IMR-90 (cell line): ENCODE data around the gene TRAF3. TPM values are rescaled to one million over a fixed set of nuclear protein-coding genes. Genes with fewer than 3 reads are reported as not detected.

Experiments
- ATAC-seq: fragments of 200-7000 bp; cut with Tn5 transposase; 2 replicates; pipeline ENCODE4 v1.9.1; 2020; ENCODE audit warnings: low read depth, mild to moderate bottlenecking, moderate library complexity
- BruUV-seq: library from RNA; stranded (reverse); fragments of 400-500 nt; replicated peaks from 2 replicates; lab custom pipeline; 2021; lab: Mats Ljungman, UMichigan
- CTCF ChIA-PET: fragments of 300-600 bp; formaldehyde crosslinking; extraction: SDS; loops from one replicate; lab custom pipeline; 2021; ENCODE audit warnings: antibody characterized with exemption; lab: Yijun Ruan, JAX
- POLR2A ChIA-PET: fragments of 300-600 bp; sonication (Branson Sonifier 250); formaldehyde crosslinking; loops from one replicate; lab custom pipeline; 2022; ENCODE audit warnings: antibody characterized with exemption; ENCODE audit not compliant: unreplicated experiment; lab: Charles Lee
- DNase-seq: peaks from one replicate; pipeline ENCODE4 v3.0.0; 2013
- H2AFZ ChIP-seq: replicated peaks from 2 replicates; pipeline ENCODE3; 2013; ENCODE audit warnings: low read length, mild to moderate bottlenecking; ENCODE audit not compliant: poor library complexity
- H2AK5ac ChIP-seq: 2 replicates; pipeline ENCODE4 v1.6.1; 2013; ENCODE audit warnings: low read depth, low read length, inconsistent platforms
- H2AK9ac ChIP-seq: replicated peaks from 2 replicates; pipeline ENCODE3; 2013; ENCODE audit warnings: mild to moderate bottlenecking, low read depth, low read length, moderate library complexity; ENCODE audit not compliant: poor library complexity
- H2BK120ac ChIP-seq: 2 replicates; pipeline ENCODE4 v1.6.1; 2013; ENCODE audit warnings: low read depth, low read length, inconsistent platforms
- H2BK15ac ChIP-seq: 3 replicates; pipeline ENCODE4 v1.6.1; 2013; ENCODE audit warnings: low read depth, low read length, inconsistent platforms
- H2BK20ac ChIP-seq: 2 replicates; pipeline ENCODE4 v1.6.1; 2013; ENCODE audit warnings: low read depth, mild to moderate bottlenecking, inconsistent platforms, low read length, moderate library complexity
- H2BK5ac ChIP-seq: 2 replicates; pipeline ENCODE4 v1.6.1; 2013; ENCODE audit warnings: mild to moderate bottlenecking, low read depth, low read length, inconsistent platforms; ENCODE audit not compliant: poor library complexity, severe bottlenecking
- H3K14ac ChIP-seq: replicated peaks from 2 replicates; pipeline ENCODE4 v1.6.1; 2013; ENCODE audit warnings: low read depth, low read length, inconsistent platforms
- H3K18ac ChIP-seq: 2 replicates; pipeline ENCODE4 v1.6.1; 2013; ENCODE audit warnings: low read depth, low read length, control low read depth
- H3K23ac ChIP-seq: 2 replicates; pipeline ENCODE4 v1.6.1; 2013; ENCODE audit warnings: low read depth, low read length, inconsistent platforms
- H3K27ac ChIP-seq: 2 replicates; pipeline ENCODE4 v1.5.1; 2013; ENCODE audit warnings: mild to moderate bottlenecking, control low read depth, low read length; ENCODE audit not compliant: insufficient read depth
- H3K27me3 ChIP-seq: 2 replicates; pipeline ENCODE4 v1.6.1; 2013; ENCODE audit warnings: low read length; ENCODE audit not compliant: control insufficient read depth, insufficient read depth
- H3K36me3 ChIP-seq: 2 replicates; pipeline ENCODE4 v1.6.1; 2013; ENCODE audit warnings: low read length, mixed read lengths; ENCODE audit not compliant: control insufficient read depth, insufficient read depth
- H3K4ac ChIP-seq: 2 replicates; pipeline ENCODE4 v1.6.1; 2013; ENCODE audit warnings: low read depth, low read length, inconsistent platforms
- H3K4me1 ChIP-seq: 2 replicates; pipeline ENCODE4 v1.6.1; 2013; ENCODE audit warnings: low read length, mixed read lengths; ENCODE audit not compliant: control insufficient read depth, insufficient read depth
- H3K4me2 ChIP-seq: 2 replicates; pipeline ENCODE4 v1.6.1; 2013; ENCODE audit warnings: low read depth, mild to moderate bottlenecking, control low read depth, low read length, moderate library complexity
- H3K4me3 ChIP-seq: 2 replicates; pipeline ENCODE4 v1.5.1; 2013; ENCODE audit warnings: low read depth, mild to moderate bottlenecking, control low read depth, low read length, moderate library complexity; ENCODE audit not compliant: insufficient read depth
- H3K56ac ChIP-seq: 2 replicates; pipeline ENCODE4 v1.6.1; 2013; ENCODE audit warnings: low read length, inconsistent platforms; ENCODE audit not compliant: insufficient read depth; ENCODE audit errors: extremely low read depth
- H3K79me1 ChIP-seq, 2 experiments: 2 replicates each; pipeline ENCODE4 v1.6.1; 2013; ENCODE audit warnings: low read length in 2 of 2, inconsistent platforms in 1 of 2, low read depth in 1 of 2
- H3K9ac ChIP-seq: 2 replicates; pipeline ENCODE4 v1.6.1; 2013; ENCODE audit warnings: low read depth, low read length, control low read depth
- H3K9me1 ChIP-seq: 2 replicates; pipeline ENCODE4 v1.6.1; 2013; ENCODE audit warnings: low read length, inconsistent platforms; ENCODE audit not compliant: insufficient read depth
- H3K9me3 ChIP-seq: 2 replicates; pipeline ENCODE4 v1.6.1; 2013; ENCODE audit warnings: low read length; ENCODE audit not compliant: control insufficient read depth, insufficient read depth
- H4K20me1 ChIP-seq: 2 replicates; pipeline ENCODE4 v1.6.1; 2013; ENCODE audit warnings: low read length, inconsistent platforms; ENCODE audit not compliant: insufficient read depth
- H4K5ac ChIP-seq: 2 replicates; pipeline ENCODE4 v1.6.1; 2013; ENCODE audit warnings: mild to moderate bottlenecking, low read depth, low read length, control low read depth
- H4K8ac ChIP-seq, 2 experiments: 2 replicates each; pipeline ENCODE4 v1.6.1; 2013; ENCODE audit warnings: low read depth in 2 of 2, low read length in 2 of 2, control low read depth in 1 of 2, inconsistent platforms in 1 of 2
- H4K91ac ChIP-seq: 2 replicates; pipeline ENCODE4 v1.6.1; 2013; ENCODE audit warnings: low read depth, low read length, inconsistent platforms; ENCODE audit not compliant: insufficient read depth
- BHLHE40 ChIP-seq: fragments of 150-350 bp; IDR thresholded peaks from 2 replicates; pipeline ENCODE4 v1.6.1; 2016; ENCODE audit warnings: mild to moderate bottlenecking, low read depth, low read length
- MAFK ChIP-seq: IDR thresholded peaks from 2 replicates; pipeline ENCODE4 v1.6.1; 2012; ENCODE audit warnings: low read depth, low read length, improper control_type of control experiment
- MXI1 ChIP-seq: IDR thresholded peaks from 2 replicates; pipeline ENCODE4 v1.6.1; 2012; ENCODE audit warnings: low read depth, mild to moderate bottlenecking, low read length, moderate library complexity, borderline replicate concordance
- NFE2L2 ChIP-seq: fragments of 150-350 bp; IDR thresholded peaks from 2 replicates; pipeline ENCODE4 v1.6.1; 2016; ENCODE audit warnings: low read depth, mild to moderate bottlenecking, low read length
- POLR2A ChIP-seq: IDR thresholded peaks from 2 replicates; pipeline ENCODE4 v1.6.1; 2012; ENCODE audit warnings: mild to moderate bottlenecking, low read depth, low read length
- SMC3 ChIP-seq: fragments of 150-350 bp; IDR thresholded peaks from 2 replicates; pipeline ENCODE4 v1.6.1; 2016; ENCODE audit warnings: low read depth, mild to moderate bottlenecking, antibody characterized with exemption, low read length, moderate library complexity
- WGBS, 2 experiments: methylation state at CpG; one replicate each; pipeline versions ENCODE4 v1.1.5 to v1.1.7; 2013; ENCODE audit warnings: missing lambda C conversion rate in 2 of 2; ENCODE audit not compliant: insufficient read length in 1 of 2; ENCODE audit errors: extremely low coverage in 2 of 2; 5-methylcytosine and 5-hydroxymethylcytosine counted together
- dilution Hi-C: fragments of 300-500 bp; cut with HindIII; formaldehyde crosslinking; loops from one replicate; pipeline ENCODE4 v1.14.3; 2018; ENCODE audit warnings: low sequenced_read_pairs; ENCODE audit not compliant: unreplicated experiment
- in situ Hi-C: fragments of 300-500 bp; cut with MboI; formaldehyde crosslinking; loops from 3 replicates; pipeline ENCODE4 v1.14.3; 2019; ENCODE audit warnings: low sequenced_read_pairs, inconsistent platforms, mixed read lengths
- intact Hi-C: fragments of 100-400 bp; cut with micrococcal nuclease; formaldehyde crosslinking; loops from 2 replicates; pipeline ENCODE4 v1.10.0; 2022
- polyA plus RNA-seq, 3 experiments: library from polyadenylated mRNA; depleted of rRNA; stranded (reverse); fragments of >200 nt; gene quantifications; 2 replicates each; pipeline ENCODE4 v1.2.3, GENCODE V29; 2012; ENCODE audit warnings: low replicate concordance in 1 of 3
- total RNA-seq: library from RNA; depleted of rRNA; stranded (reverse); fragments of >200 nt; gene quantifications from 2 replicates; pipeline ENCODE4 v1.2.3, GENCODE V29; 2012

TRAF3 gene
- total and polyA plus RNA-seq, 2 of the 4 experiments (the other 2 are of a cell fraction): 21.2 to 25.3 TPM

- CTCF ChIA-PET: no interaction called here
Measured at GRCh38 chr14:102903889-102904512, 126.8 kb downstream of the TRAF3 start.

More at GRCh38 chr14:102903889-102904512, 126.8 kb downstream of the TRAF3 start:
- Histone ChIP-seq H3K9me1 (no peaks in the 10 kb centered on the region; the same call in 1 of the 2 replicates), H4K20me1 (no peaks in the 10 kb centered on the region), H4K5ac (no peak overlapping the region), H3K9ac (no peak overlapping the region), H2BK5ac (no peak overlapping the region), H3K36me3 (peaks cover 28% of the 10 kb centered on the region), H2AK9ac (no peak overlapping the region), H3K56ac (no peak overlapping the region), H3K23ac (no peak overlapping the region), H2AFZ (no peak overlapping the region), H4K91ac (no peak overlapping the region), H3K4ac (no peak overlapping the region), H3K27ac (no peak overlapping the region), H3K14ac (no peak overlapping the region), H3K4me1 (no peaks in the 10 kb centered on the region), H3K18ac (no peak overlapping the region), H3K4me3 (no peak overlapping the region), H3K4me2 (no peak overlapping the region), H2BK120ac (no peak overlapping the region), H3K27me3 (no peaks in the 10 kb centered on the region), H3K79me1 (peaks cover 0 to 1% of the 10 kb centered on the region in 2 experiments; a peak in 1 of 4 replicates), H4K8ac (no peak overlapping the region), H3K9me3 (no peaks in the 10 kb centered on the region), H2BK20ac (no peak overlapping the region), H2BK15ac (no peak overlapping the region), H2AK5ac (no peak overlapping the region)
- POLR2A ChIA-PET: interaction anchor here (0.7 kb wide), 1 partner anchor 83 kb away, joined by 15 read pairs; no protein-coding TSS in a partner anchor
- in situ Hi-C loops: no loop called here
- TF ChIP-seq MXI1 (no peak), SMC3 (no peak), POLR2A (no peak), MAFK (no peak), NFE2L2 (no peak), BHLHE40 (no peak)
- DNase-seq: no peak
- WGBS, 2 experiments: no CpG with 5 or more reads among the region's 7 CpGs
- intact Hi-C loops: no loop called here
- dilution Hi-C loops: no loop called here
- ATAC-seq: no peak
- no TSS peak for BruUV-seq
